IPS DF 19.7 (cell line): ENCODE measurements around the gene TNFSF13B.
"Not testable (repeated sequence)": the region's sequence is repeated elsewhere in the genome, so short reads cannot be mapped to it uniquely, and the experiment has no call there.

Experiments
- DNase-seq: peaks from one replicate; pipeline ENCODE4 v3.0.0-alpha.2; 2013; ENCODE audit warnings: low read depth, low spot score

Gene TNFSF13B

DNA sequence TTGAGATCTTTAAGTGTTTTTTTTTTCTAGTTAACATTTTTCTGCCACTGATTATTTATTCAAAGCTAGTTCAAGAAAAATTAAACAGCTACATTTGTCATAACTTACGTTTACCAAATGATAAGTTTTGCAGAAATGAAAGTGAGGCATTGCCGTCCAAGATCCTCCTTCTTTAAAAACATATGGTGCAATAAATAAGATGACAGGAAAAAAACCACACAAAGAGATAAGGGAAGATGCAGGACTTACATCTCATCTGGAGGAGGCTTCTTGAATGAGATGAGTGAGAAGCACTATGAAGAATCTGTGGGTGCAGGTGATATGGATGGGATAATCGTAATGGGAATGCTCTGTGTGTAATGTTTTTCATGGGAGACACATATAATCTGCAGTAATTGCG lies 12.4 kb downstream of the TNFSF13B start:
- no peak for DNase-seq

DNA sequence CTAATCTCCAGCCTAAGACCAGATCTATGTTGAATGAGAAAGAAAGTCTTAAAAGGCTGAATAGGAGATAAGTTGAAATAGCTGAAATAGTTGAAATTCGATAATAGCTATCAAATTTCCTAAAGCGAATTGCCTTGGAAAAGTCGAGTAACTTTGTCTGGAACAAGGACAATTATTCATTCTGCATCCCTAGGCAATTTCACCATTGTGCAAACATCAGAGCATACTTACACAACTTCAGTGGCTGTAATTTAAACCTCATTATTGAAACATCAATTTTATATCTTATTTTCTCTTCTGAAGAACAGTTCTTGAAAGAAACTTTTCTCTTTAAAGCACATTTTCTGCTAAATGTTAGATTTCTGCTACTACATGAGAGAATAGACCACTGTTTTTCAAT lies 13.6 kb downstream of the TNFSF13B start:
- no peak for DNase-seq

DNA sequence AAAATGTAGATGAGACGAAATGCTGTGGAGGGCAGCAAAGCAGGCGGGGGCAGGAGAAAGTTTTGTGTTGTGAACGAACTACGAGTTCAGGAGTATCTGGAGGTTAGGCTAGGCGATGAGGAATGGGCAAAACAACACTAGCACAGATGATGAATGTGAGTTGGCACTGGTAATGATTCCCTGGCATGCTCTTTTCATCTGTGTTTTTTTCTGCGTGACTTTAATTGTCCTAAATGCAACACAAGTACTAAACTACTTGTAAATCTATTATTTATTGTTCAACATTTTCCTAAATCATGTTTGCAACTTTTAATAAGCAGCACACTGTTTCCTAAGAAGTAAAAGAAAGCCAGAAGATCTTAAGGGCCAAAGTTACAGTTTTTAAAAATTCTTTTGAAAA lies 19.2 kb downstream of the TNFSF13B start:
- no peak for DNase-seq

DNA sequence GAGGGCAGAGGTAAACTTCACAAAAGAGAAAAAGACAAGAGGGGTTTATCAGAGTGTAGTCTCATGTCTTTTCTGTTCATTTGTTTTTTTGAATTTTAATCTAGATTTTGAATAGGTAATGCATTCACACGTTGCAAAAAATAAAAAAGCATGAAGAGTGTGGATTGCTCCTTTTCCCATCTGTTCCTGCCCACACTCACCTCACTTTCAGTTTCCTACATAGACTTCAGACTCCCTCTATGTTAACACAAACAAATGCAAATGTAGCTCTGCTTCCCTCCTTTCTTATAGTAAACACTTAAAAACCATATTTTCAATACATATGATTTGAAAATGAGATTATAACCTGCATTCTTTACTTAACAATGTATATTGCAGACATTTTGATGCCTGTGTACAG lies 20.3 kb downstream of the TNFSF13B start:
- no peak for DNase-seq

DNA sequence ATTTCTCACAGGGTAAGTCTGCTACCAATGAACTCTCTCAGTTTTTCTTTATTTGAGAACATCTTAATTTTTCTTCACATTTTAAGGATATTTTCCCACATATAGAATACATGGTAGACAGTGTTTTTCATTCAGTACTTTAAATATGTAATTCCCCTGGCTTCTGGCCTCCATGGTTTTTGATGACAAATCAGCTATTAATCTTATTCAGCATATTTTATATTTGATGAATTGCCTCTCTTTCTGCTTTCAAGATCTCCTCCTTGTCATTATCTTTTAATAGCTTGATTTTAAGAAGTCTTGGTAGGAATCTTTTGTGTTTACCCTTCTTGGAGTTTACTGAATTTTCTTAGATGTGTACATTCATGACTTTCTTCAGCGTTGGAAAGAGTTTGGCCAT lies 27.6 kb downstream of the TNFSF13B start:
- no peak for DNase-seq

DNA sequence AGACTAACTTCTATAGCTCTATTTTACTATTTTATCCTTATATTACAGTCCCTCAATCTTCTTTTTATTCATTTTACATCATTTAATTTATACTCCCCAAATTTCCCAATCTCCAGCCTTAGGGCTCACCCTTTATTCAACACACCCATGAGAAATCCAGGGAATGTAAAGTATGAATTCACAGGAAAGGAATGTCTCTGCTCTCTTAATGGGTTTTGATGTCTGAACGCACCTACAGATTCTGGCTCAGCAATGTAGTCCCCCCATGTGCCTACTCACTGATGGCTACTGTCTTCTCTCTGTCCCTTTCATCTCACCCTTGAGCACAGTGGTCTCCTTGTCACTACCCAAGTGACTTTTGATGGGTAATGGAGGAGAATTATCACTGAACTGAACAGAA lies 32.8 kb downstream of the TNFSF13B start:
- DNase-seq, result no peak

DNA sequence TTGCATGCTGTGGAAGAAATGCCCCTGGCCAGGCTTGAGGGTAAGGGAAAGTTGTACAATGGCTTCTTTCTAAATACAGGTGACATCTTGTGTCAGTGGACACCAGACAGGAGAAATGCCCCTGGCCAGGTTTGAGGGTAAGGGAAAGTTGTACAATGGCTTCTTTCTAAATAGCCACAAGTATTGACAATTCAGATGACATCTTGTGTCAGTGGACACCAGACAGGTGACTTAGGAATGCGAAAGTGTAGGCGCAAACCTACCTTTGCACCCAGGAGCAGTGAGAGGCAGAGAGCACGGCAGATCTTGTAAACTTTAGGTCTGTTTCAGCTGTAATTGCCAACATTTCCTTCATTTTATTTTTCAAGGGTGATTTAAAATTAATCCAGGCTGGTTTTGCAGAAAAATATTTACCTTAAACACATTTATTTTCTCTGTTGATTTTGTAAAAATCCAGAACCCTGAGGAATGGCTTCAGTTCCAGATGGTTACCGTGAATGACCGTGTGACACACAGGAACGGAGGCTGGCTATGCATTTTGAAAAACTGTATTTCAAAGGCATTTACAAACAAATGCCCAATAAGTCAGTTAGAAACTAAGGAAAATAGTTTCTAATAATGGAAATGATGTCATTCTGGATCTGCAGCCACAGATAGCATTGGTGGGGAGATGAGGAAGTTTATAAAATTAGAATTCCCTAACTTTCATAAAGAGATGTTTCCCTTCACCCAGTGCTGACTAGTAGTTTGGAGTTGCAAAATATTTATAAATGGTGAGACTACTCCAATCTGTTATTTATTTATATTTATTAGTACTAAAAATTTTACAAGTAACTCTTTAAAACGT lies 34.9 kb downstream of the TNFSF13B start:
- no peak for DNase-seq

DNA sequence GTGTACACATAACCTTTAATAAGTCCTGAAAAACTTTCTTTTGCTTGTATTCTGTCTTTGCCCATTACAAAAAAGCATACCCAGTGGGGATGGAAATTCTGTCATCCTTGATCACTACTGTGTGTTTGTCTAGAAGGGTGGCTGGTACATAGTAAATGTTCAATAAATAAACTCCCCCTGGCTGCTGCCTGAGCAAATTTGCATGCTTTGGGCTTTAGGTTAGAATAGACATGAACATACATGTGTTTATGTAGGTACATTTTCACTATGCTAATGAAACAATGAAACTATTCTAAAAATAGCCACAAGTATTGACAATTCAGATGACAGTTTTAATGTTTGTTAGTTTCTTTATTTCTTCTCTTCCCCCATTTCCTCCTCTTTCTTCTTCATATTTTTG lies 36.1 kb downstream of the TNFSF13B start:
- no peak for DNase-seq

DNA sequence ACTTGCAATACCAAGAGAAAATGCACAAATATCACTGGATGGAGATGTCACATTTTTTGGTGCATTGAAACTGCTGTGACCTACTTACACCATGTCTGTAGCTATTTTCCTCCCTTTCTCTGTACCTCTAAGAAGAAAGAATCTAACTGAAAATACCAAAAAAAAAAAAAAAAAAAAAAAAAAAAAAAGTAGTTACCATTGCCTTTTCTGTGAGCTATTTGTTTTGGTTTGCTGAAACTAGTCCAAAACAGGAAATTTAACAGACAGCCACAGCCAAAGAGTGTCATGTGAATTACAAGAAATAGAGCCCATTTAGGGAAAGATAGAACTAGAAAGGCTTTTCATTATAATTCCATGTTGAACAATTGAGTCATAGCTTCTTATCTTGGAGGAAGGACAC lies 37.3 kb downstream of the TNFSF13B start:
- no peak for DNase-seq

DNA sequence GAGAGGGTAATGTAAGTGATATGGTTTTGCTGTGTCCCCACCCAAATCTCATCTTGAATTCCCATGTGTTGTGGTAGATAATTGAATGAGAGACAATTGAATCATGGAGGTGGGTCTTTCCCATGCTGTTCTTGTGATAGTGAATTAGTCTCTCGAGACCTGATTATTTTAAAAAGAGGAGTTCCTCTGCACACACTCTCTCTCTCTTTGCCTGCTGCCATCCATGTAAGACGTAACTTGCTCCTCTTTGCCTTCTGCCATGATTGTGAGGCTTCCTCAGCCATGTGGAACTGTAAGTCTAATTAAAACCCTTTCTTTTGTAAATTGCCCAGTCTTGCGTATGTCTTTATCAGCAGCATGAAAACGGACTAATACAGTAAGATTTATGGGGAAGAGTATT lies 42.1 kb downstream of the TNFSF13B start:
- not testable (repeated sequence) for DNase-seq

DNA sequence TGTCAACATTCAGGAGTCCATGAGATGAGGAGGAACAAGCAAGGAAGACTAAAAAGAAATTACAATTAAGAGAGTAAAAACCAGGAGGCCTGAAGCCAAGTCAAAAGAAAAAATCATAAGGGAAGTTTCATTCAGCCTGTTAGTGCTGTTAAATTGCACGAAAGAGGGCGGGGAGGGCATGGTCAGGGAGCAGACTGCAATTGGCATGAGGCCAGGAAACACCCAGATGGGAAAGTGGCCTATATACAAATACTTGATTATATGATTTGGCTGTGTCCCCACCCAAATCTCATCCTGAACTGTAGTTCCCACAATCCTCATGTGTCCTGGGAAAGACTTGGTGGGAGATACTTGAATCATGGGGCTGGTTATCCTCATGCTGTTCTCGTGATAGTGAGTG lies 43.9 kb downstream of the TNFSF13B start:
- DNase-seq, result no peak

DNA sequence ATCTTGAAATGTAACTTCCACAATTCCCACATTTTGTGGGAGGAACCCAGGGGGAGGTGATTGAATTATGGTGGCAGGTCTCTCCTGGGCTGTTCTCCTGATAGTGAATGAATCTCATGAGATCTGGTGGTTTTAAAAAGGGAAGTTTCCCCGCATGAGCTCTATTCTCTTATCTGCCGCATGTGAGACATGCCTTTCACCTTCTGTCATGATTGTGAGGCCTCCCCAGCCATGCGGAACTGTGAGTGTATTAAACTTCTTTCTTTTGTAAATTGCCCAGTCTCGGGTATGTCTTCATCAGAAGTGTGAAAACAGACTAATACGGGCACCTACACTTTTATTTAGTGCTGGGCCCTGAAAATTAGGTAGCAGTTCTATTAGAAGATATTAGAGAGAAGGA lies 45.8 kb downstream of the TNFSF13B start:
- no peak for DNase-seq

DNA sequence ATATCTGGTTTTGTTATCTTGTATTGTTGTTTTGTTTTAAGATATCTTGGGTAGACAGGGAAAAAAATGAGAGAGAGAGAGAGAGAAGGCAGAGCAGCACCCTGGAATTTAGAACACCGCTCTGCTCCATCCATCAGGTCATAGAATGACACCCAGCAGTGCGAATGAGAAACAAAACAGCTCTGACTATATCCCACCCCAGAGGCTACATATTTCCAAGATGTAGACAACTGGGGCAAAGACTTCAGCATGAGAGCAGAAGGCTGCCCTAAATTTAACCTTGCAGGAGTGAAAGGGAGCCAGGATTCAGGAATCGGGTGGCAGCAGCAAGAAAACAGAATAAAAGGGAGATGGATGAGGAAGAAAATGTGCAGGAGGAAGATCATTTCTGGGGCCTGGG lies 46.5 kb downstream of the TNFSF13B start:
- DNase-seq, result no peak

DNA sequence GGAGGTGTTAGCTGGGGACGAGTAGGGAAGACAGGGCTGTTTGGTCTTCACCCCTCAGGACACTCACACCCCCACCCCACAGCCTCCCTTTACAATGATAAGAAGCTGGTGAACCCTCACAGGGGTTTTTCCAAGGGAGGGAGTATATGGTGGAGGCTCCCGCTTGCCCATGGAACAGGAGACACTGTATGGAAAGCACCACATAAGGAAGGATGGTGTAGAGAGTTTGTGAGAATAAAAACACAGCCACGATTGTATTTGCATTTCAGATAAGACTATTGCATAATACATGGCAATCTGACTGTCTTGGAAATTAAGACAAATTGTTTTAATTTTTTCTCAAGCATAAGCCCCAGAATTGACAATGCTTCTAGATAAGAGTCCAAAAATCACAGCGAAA lies 46.9 kb downstream of the TNFSF13B start:
- no peak for DNase-seq

DNA sequence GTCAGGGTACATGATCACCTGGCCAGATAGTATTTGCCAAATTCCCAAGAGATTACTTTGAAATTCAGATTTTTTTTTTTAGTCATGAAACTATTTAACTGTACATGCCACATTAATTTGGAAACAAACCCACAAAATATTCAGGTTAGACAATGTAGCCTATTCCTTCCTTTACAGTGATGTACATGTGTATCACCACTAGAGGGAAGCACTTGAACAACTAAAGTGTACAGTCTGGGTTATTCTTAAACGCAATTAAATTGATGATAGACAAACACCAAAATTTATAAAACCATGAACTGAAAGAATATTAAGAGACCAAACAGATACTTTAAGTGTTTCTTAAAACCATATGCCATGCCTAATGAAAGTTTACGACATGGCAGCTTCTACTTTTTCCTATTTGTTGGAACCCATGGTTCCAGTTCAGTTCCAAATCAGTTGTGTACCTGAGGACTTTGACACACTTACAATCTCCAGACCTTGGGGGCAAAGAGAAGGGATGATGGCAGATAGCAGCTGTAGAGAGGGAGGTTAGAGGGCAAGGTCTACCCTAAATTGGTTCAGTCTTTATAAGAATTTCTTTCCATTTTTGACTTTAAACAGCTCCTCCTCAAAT lies 52.8 kb downstream of the TNFSF13B start:
- DNase-seq, result no peak

DNA sequence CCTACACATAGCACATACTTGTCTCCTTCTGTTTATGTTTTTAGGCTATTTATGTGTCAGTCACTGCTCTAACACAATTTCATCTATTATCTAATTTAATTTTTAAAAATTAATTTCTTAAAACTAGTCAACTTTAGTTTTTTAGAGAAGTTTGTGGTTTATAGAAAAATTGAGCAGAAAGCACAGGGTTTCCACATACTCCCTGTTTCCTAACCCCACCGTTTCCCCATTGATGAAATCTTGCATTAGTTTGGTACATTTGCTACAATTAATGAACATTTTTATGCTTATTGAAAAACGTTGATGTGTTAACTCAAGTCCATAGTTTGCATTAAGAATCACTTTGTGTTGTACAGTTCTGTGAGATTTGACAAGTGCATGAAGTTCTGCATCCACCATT lies 53.5 kb downstream of the TNFSF13B start:
- DNase-seq, result no peak

DNA sequence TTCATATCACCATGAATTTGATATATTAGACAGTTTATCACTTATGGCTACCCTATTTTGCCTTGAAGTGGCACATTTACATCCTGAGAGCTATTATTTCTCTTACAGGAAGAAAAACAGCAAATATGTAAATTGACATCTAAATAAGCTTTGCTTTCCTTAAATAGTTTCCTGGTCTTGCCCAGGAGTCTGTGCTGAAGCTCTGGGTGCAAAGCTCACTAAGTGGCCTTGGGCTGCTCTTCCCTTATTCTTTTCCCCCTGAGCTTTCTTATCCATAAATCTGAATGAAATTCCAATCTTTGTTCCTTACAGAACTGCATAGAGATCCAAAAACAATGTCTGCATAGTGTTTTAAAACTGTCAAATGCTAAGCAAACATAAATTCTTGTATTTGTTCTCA lies 56.3 kb downstream of the TNFSF13B start:
- no peak for DNase-seq

DNA sequence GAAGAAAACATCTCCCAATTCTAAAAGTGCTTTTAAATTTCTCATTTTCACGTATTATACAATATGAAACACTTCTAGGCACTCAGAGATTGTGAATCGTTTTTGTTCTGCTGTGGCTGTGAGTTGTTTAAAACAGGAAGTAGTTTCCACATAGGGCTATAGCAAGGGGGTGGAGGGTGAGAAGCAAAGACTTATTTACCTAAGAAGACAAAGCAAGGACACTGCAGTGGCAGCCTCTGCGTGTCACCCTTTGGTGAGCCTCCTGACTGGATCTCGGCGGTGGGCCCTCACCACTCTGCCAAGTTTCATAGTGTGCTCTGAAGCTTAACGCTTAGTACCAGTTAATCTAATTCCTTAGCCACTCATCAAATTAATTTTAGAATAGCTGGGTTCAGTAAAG lies 56.8 kb downstream of the TNFSF13B start:
- no peak for DNase-seq

DNA sequence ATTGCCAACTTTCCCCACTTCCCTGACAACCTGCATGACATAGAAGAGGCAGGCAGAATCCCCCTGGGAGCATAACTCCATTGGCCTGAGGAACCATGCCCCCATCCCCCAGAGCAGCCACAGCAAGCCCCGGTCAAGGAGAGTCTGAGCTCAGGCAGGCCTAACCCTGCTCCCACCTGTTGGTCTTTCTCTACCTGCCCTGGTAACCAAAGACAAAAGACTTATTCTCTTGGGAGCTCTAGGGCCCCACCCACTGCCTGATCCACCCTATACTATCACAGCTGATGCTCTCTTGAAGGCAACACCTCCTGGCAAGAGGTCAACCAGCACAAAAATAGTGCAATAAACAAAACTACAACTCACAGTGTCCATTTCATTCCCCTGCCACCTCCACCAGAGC lies 59.3 kb downstream of the TNFSF13B start:
- DNase-seq, result no peak

DNA sequence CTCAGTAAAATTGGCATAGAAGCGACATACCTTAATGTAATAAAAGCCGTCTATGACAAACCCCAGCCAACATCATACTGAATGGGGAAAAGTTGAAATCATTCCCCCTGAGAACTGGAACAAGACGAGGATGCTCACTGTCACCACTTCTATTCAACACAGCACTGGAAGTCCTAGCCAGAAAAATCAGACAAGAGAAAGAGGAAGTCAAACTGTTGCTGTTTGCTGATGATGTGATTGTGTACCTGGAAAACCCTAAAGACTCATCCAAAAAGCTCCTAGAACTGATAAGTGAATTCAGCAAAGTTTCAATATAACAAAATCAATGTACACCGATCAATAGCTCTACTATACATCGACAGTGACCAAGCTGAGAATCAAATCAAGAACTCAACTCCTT lies 63.3 kb downstream of the TNFSF13B start:
- DNase-seq, result no peak

DNA sequence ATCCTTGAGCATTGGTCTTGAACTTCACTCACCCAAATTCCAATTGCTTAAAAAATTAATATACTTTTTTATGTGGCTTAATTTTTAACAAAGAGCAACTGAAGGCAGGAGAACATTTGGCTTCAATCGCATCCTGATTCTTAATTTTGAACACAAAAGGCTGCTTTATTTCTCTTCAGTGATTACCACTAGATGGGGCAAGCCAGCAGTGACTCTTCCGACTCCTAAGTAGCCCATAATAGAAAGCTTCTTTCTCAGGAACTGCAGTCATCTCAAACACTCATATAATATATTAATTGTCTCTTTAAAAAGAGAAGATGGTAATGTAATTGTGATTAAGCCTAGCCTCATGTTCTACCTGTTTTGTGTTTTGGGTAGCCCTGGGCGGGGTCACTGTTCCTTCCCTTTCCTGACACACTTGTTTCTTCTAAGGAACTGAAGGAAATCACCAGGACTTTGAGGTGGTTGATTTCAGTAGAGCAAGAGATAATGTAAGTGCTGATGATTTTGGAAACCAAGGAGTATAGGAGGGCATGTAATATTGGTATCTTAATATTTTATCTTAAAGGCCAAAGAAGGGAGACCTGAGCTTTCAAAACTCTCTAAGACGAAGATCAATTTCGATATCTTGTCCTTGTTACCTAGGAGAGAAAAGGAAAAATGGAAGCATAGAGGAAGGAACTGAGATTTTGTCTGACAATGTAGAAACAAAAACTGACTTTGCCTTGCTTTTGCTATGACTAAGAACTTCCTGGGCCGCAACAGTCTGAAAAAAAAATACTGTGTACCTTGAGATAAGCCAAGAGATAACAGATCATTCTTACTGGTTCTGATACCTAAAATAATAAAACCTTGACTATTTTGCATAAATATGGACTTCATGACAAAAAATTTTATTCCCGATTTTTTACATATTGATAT lies 73.1 kb downstream of the TNFSF13B start:
- DNase-seq, result no peak

DNA sequence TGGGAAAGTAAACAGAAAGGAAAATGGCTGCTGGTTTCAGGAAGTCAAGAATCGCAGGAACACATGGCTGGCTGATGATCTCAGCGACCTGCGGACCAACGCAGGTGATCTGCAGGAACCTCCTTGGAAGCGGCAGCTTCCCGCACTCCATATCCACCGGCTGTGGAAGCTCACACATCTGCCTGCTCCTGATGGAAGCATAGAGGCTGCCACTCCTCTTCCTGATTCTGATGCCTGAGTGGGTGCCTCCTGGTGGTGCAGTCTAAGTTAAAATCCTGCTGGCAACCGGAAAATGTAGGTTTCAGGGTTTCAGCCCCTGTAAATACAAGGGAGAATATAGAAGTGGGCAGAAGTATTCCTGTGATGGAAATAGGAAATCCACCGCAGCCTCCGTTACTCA lies 75.5 kb downstream of the TNFSF13B start:
- no peak for DNase-seq
